HEK293T (cell line): ENCODE results near the gene ITPK1.

Source experiments
- ARNT ChIP-seq: fragments of 450-650 bp; IDR thresholded peaks from 2 replicates; pipeline ENCODE4 v1.6.1; 2017; ENCODE audit warnings: mild to moderate bottlenecking
- BHLHE40 ChIP-seq: fragments of 450-650 bp; IDR thresholded peaks from 2 replicates; pipeline ENCODE4 v1.6.1; 2016; ENCODE audit warnings: mild to moderate bottlenecking, moderate library complexity, borderline replicate concordance
- SP1 ChIP-seq: fragments of 450-650 bp; IDR thresholded peaks from 2 replicates; pipeline ENCODE4 v1.6.1; 2017
- TF ChIP-seq, protein P1 (sequence below): fragments of 450-650 bp; IDR thresholded peaks from 2 replicates; pipeline ENCODE4 v1.6.1; 2016

DNA sequence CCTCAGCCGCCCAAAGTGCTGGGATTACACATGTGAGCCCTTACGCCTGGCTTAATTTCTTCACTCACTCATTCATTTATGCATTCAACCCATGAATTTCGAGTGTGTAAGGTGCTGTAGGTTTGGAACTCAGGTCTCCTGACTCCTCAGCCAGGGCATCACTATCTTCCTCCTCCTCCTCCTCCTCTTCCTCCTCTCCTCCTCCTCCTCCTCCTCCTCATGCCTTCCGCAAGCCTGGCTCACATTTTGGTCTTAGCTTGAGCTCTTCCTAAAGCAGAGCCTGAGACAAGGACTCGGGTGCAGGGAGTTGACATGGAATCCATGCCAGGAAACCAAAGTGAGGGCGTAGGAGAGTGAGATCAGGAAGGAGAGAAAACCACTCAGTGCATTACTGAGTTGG, 213.5 kb downstream of the ITPK1 start:
- TF ChIP-seq, protein P1, sequence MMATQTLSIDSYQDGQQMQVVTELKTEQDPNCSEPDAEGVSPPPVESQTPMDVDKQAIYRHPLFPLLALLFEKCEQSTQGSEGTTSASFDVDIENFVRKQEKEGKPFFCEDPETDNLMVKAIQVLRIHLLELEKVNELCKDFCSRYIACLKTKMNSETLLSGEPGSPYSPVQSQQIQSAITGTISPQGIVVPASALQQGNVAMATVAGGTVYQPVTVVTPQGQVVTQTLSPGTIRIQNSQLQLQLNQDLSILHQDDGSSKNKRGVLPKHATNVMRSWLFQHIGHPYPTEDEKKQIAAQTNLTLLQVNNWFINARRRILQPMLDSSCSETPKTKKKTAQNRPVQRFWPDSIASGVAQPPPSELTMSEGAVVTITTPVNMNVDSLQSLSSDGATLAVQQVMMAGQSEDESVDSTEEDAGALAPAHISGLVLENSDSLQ: no peak
- TF ChIP-seq BHLHE40 (no peak), ARNT (no peak), SP1 (no peak)
